Measurements from ENCODE around the gene ASTN2.

DNA sequence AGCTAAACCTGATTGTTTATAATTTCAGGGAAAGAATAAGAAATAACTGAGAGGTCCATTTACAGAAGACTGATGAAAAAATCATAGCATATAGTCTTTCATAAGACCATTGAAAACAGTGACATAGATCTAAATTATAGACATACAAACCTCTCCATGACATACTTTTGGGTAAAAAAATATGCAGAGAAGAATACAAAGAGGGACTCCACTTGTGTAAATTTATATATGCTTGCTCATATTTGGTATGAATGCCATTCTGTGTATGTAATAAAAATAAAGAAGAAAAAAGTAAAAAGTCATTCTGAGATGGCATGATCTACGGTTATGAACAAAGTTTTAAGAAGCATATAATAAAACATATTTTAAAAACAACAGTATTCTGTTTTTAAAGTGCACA, 310.7 kb downstream of the ASTN2 start:
- TF ChIP-seq, protein P1, sequence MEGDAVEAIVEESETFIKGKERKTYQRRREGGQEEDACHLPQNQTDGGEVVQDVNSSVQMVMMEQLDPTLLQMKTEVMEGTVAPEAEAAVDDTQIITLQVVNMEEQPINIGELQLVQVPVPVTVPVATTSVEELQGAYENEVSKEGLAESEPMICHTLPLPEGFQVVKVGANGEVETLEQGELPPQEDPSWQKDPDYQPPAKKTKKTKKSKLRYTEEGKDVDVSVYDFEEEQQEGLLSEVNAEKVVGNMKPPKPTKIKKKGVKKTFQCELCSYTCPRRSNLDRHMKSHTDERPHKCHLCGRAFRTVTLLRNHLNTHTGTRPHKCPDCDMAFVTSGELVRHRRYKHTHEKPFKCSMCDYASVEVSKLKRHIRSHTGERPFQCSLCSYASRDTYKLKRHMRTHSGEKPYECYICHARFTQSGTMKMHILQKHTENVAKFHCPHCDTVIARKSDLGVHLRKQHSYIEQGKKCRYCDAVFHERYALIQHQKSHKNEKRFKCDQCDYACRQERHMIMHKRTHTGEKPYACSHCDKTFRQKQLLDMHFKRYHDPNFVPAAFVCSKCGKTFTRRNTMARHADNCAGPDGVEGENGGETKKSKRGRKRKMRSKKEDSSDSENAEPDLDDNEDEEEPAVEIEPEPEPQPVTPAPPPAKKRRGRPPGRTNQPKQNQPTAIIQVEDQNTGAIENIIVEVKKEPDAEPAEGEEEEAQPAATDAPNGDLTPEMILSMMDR (conservative IDR thresholded peaks at IDR 0.05; ENCODE audit: low read length): no peak
- no peak for TF ChIP-seq EZH2phosphoT487 (IDR thresholded peaks at IDR 0.05; ENCODE audit: borderline replicate concordance, low read depth, low read length)
